Pancreas (tissue), 10 donors: Measurements from ENCODE around the gene LIMCH1. TPM values are rescaled to one million over a fixed set of nuclear protein-coding genes. Genes with fewer than 3 reads are reported as not detected.

Source experiments
- ATAC-seq, 4 donors: fragments of 200-7000 bp; cut with Tn5 transposase; one replicate each; pipeline versions ENCODE4 v1.8.0 to v1.9.1; 2020; ENCODE audit warnings: mild to moderate bottlenecking in 4 of 4, moderate library complexity in 4 of 4
- DNase-seq, 6 donors: peaks; one replicate each; pipeline ENCODE4 v3.0.0-alpha.2; 2020
- FAIRE-seq: peaks from 2 replicates; lab custom pipeline; 2012; peaks lifted over from hg19 to GRCh38; lab: Jason Lieb, UNC
- H3K27ac ChIP-seq, 4 donors: fragments of 200-600 bp; sonication (generic); 1 replicate in 3 of 4; 2 replicates in 1 of 4; pipeline versions ENCODE4 v1.5.0 to v1.8.0; 2020
- H3K27me3 ChIP-seq, 4 donors: fragments of 200-600 bp; one replicate each; pipeline ENCODE4 v1.8.0; 2021
- H3K36me3 ChIP-seq, 3 donors: fragments of 200-600 bp; sonication (generic) in 1 of 3; one replicate each; pipeline versions ENCODE4 v1.5.0 to v1.8.0; 2020 to 2021
- H3K4me1 ChIP-seq, 3 donors: fragments of 200-600 bp; one replicate each; pipeline ENCODE4 v1.8.0; 2021
- H3K4me3 ChIP-seq, 4 donors: fragments of 200-600 bp; sonication (generic) in 2 of 4; one replicate each; pipeline versions ENCODE4 v1.5.0 to v1.8.0; 2020 to 2021
- H3K9me3 ChIP-seq, 4 donors: fragments of 200-600 bp; one replicate each; pipeline ENCODE4 v1.8.0; 2021
- WGBS, 2 donors: extraction: QIAGEN DNeasy Blood & Tissue Kit; methylation state at CpG; one replicate each; pipeline ENCODE4 v1.1.7; 2013; 5-methylcytosine and 5-hydroxymethylcytosine counted together
- intact Hi-C, 3 donors: fragments of 100-400 bp; cut with DNase I; formaldehyde crosslinking; loops; one replicate each; pipeline versions ENCODE4 v1.11.1 to v1.14.2; 2022
- polyA plus RNA-seq, 2 donors: library from polyadenylated mRNA; stranded (reverse); fragments of 200-250 nt; gene quantifications; one replicate each; pipeline ENCODE4 v1.2.3, GENCODE V29; 2013
- total RNA-seq, 6 donors: library from RNA; stranded (reverse); fragmentation: NEBNext Ultra II Directional in 4 of 6; extraction: Animal tissue kit (Norgen Biotek cat#: 25700) in 4 of 6; gene quantifications; one replicate each; pipeline versions ENCODE4 v1.2.1 to v1.2.4, GENCODE V29; 2021 to 2023
- TF ChIP-seq, protein P1 (sequence below), 4 donors: fragments of 200-600 bp; sonication (generic) in 3 of 4; IDR thresholded peaks; one replicate each; pipeline versions ENCODE4 v1.5.0 to v1.8.0; 2021; ENCODE audit warnings: antibody characterized with exemption in 4 of 4
- donor health status: healthy with polysubstance abuse.
- donor health status: DM: no; HTN: no; CAD: no; lungs with moderate emphysema.
- donor health status: DM: no; HTN: no; CAD: no.
- donor health status: control.
- donor health status: control.
- donor health status: Bipolar disorder and iron deficiency.
- donor health status: DM: yes; HTN: yes; CAD: no.
- donor health status: DM: no; HTN: no; CAD: no.
- donor health status: DM: no; HTN: no; CAD: no.
- donor health status: DM: yes; HTN: yes; CAD: no.

LIMCH1 gene
- total and polyA plus RNA-seq, 8 donors = 5.5 to 20.7 (median 11.0) TPM

DNA sequence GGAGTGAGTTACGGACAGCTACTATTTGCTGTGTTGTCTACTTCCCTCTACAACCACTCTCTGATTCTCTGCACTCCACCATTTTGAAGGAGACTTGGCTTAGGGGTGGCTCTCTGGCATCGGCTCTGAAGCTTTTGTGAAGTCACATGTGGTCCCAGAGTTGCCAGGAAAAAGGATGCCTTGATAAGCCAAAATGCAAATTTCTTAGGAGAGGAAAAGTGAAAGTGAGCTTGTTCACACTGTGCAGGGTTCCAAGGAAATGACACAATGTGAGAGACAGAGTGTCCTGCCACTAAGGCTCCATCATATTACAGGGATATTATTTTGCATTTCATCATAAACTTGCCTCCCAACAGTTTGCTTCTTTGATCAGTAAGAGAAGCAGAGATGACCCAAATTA lies 203.4 kb downstream of the LIMCH1 start:
- Histone ChIP-seq H3K4me3 (no peak overlapping the region), H3K4me1 (no peaks in the 10 kb centered on the region), H3K36me3 (no peaks in the 10 kb centered on the region), H3K9me3 (no peaks in the 10 kb centered on the region), H3K27ac (no peak overlapping the region), H3K27me3 (peaks cover 0 to 19% (median 2%) of the 10 kb centered on the region in 4 donors)
- TF ChIP-seq, protein P1, sequence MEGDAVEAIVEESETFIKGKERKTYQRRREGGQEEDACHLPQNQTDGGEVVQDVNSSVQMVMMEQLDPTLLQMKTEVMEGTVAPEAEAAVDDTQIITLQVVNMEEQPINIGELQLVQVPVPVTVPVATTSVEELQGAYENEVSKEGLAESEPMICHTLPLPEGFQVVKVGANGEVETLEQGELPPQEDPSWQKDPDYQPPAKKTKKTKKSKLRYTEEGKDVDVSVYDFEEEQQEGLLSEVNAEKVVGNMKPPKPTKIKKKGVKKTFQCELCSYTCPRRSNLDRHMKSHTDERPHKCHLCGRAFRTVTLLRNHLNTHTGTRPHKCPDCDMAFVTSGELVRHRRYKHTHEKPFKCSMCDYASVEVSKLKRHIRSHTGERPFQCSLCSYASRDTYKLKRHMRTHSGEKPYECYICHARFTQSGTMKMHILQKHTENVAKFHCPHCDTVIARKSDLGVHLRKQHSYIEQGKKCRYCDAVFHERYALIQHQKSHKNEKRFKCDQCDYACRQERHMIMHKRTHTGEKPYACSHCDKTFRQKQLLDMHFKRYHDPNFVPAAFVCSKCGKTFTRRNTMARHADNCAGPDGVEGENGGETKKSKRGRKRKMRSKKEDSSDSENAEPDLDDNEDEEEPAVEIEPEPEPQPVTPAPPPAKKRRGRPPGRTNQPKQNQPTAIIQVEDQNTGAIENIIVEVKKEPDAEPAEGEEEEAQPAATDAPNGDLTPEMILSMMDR (IDR thresholded peaks at IDR 0.05) = no peak
- intact Hi-C loops = no loop called here
- no peak for ATAC-seq
- 65 to 71% methylated on average over 2 of the region's 2 CpGs for WGBS, 2 donors
- no peak for FAIRE-seq
- no peak for DNase-seq

DNA sequence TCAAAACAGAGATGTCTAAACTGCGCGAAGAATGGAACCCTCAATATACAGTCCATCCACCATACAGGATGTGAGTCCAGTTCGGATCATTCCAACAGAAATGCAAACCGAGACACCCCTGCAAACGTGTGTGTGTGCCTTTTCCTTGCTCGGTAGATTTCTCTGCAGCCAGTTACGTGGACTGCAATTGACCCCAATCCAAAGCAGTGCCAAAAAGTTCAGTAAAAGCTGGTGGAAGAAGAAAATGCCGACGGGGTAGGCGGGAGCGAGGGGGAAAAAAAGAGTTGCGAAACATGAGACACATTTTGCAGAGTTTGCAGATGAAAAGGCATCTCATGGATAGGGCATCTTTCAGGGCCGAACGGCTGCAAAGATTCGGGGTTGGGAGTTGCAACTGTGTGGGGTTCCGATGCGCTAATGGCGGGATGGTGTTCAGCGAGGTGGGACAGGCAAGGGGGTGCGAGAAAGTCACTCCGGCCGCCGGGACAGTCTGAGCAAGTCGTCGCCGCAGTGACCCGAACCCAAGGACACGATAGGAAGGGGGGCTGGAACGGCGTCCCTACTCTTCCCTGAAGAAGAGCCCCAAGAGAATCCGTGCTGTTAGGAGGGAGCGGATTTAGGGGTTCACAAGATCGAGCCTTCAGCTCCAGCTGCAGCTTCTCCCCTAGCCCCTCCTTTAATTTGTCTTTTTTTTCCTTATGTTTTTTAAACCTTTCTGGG lies 206.8 kb downstream of the LIMCH1 start:
- Histone ChIP-seq H3K4me3 (no peak overlapping the region), H3K27me3 (peaks cover 0 to 38% (median 8%) of the 10 kb centered on the region in 4 donors), H3K4me1 (no peaks in the 10 kb centered on the region), H3K36me3 (no peaks in the 10 kb centered on the region), H3K9me3 (no peaks in the 10 kb centered on the region), H3K27ac (no peak overlapping the region)
- TF ChIP-seq, protein P1 (IDR thresholded peaks at IDR 0.05) = no peak
- no peak for FAIRE-seq
- DNase-seq = no peak
- intact Hi-C loops = no loop called here
- WGBS, 2 donors = 8 to 9% methylated on average over 33 of the region's 33 CpGs
- no peak for ATAC-seq

DNA sequence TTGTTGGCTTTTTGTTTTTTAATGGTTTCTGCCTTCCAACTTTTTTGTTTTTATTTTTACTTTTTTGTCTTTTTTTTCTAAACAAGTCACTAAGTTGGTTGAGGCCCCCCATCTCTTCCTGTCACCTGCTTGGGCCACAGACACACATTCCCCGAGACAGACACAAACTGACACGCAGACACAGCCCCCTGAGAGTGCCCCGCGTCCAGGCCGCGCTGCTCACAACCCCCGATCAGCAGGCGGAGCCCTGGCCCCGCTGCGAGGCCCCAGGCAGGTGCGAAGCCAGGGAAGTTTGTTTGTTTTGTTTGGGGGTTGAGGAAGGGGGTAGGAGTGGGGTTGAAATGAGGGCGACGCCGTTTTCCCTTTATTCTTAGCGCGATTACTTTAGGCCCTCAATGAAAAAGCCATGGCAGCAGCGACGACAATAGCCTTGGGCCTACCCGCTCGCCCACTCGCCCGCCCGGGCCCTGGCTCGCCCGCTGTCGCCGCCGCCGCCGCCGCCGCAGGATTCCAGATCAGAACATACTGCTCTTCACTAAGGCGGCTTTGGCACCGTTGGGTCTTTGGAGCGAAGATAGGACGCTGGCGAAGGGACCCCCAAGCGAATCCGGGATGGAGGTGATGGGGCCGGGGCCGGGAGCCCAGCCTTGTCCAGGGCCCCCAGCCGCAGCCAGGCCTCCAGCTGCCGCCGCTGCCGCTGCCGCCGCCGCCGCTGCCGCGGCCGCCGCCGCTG lies 207.5 kb downstream of the LIMCH1 start:
- 9 to 11% methylated on average over 45 to 54 of the region's 54 CpGs for WGBS, 2 donors
- H3K4me3 ChIP-seq = no peak overlapping the region
- H3K27ac ChIP-seq = no peak overlapping the region
- H3K27me3 ChIP-seq = peaks cover 0 to 45% (median 9%) of the 10 kb centered on the region in 4 donors
- intact Hi-C loops = no loop called here
- H3K36me3 ChIP-seq = no peaks in the 10 kb centered on the region
- no peaks in the 10 kb centered on the region for H3K4me1 ChIP-seq
- H3K9me3 ChIP-seq = no peaks in the 10 kb centered on the region
- FAIRE-seq (no peak), ATAC-seq (no peak), DNase-seq (peak in 1 of 6 donors; percentile 47)
- TF ChIP-seq, protein P1 (IDR thresholded peaks at IDR 0.05) = no peak

DNA sequence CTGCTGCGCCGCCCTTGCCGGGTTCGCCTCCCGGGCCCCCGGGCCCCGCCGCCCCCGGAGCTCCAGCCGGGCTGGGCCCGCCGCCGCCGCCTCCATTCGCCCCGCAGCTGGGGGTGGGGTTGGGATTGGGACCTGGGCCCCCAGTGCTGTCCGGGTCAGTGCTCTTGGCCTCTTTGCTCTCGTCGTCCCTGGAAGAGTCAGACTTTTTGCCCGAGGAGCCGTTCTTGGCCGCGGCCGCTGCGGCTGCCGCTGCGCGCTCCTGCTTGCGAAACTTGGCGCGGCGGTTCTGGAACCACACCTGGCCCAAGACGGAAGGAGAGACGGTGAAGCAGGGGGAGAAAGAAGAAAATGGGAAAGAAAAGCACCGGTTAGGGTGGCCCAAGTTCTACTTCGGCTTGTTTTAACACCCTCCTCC lies 208.1 kb downstream of the LIMCH1 start:
- ATAC-seq = no peak
- Histone ChIP-seq H3K36me3 (no peaks in the 10 kb centered on the region), H3K4me3 (no peak overlapping the region), H3K27ac (no peak overlapping the region), H3K4me1 (no peaks in the 10 kb centered on the region), H3K9me3 (no peaks in the 10 kb centered on the region), H3K27me3 (peaks cover 0 to 50% (median 11%) of the 10 kb centered on the region in 4 donors)
- TF ChIP-seq, protein P1 (IDR thresholded peaks at IDR 0.05) = no peak
- no peak for FAIRE-seq
- no peak for DNase-seq
- 5 to 7% methylated on average over 35 to 36 of the region's 36 CpGs for WGBS, 2 donors
- intact Hi-C loops = no loop called here
